ENCODE results near the gene DHH.
"Not testable (repeated sequence)": the region's sequence is repeated elsewhere in the genome, so short reads cannot be mapped to it uniquely, and the experiment has no call there.

The DHH gene

DNA sequence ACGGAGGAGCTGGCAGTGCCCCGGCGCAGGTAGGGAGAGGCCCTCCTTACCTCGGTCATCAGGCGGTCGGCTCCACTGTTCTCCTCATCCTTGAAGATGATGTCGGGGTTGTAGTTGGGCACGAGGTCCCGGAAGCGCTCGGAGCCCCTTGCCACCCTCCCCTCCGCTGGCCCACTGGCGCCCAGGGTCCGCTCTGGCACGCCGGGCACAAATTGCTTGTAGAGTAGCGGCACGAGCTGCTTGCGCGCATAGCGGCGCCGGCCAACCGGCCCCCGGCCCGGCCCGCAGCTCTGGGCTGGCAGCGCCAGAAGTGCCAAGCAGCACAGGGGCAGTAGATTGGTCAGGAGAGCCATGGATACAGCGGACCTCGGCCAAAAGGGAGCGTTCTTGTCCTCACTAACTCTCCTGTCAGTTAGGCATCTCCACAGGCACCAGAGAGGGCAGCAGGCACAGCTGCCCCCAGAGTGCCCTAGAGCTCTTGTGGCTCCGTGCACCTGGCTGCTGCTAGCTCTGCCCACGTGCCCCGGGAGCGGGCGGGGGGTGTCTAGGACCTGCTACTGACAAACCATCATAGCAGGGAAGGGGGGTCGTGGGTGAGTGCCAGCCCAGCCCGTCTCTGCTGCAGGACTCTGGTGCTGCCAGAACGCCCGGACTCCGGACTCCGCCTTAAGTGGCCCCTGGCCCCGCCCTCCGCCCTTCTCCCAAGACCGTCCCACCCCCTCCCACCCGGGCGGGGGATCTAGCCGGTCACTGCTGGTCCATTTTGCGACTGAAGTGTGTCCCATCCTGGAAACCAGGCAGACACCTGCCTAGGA, at the start of gene DHH:
TSS of gene DHH (minus strand) at position 642 of the 815 bp plus-strand sequence. CDS start at position 353, 289 bp downstream.
- DNase-seq (ENCODE audit: low read depth, low spot score): no peak
- no peak within 1 kb of the TSS for H3K4me3 ChIP-seq
- TF ChIP-seq EZH2 (IDR thresholded peaks at IDR 0.05) (peak; percentile 33), FOXP2 (optimal IDR thresholded peaks at IDR 0.05; ENCODE audit: control extremely low read depth, extremely low read length, insufficient read depth) (no peak)

DNA sequence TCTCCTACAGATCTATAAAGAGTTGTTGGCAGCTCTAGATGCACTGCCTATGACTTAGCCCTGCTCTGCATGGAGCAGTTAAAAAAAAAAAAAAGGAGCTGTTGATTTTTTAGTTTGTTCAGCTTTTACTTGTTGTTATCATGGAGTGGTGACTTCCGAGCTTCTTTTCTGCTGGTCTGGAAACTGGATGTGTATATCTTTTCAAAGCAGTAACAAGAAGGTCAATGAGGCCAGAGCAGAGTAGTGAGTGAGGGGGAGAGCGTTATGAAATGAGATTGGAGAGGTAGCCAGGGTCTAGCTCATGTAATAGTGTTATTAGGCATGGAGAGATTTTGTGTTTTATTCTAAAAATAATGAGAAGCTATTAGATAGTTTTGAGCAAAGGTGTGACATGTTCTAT, 49.8 kb upstream of the DHH start:
- DNase-seq (ENCODE audit: low read depth, low spot score): no peak
- no peaks in the 10 kb centered on the region for H3K36me3 ChIP-seq (ENCODE audit: insufficient read depth, low read length)
- TF ChIP-seq EZH2 (IDR thresholded peaks at IDR 0.05) (no peak), POLR2AphosphoS5 (IDR thresholded peaks at IDR 0.05; ENCODE audit: borderline replicate concordance, low read depth, low read length) (no peak)
- H3K4me3 ChIP-seq: no peak overlapping the region
- H3K9me3 ChIP-seq (ENCODE audit: low read depth, low read length): no peaks in the 10 kb centered on the region
- H3K27ac ChIP-seq: no peak overlapping the region
- no peak overlapping the region for H3K9ac ChIP-seq (ENCODE audit: insufficient read length)

More for the DNA sequence above, at the start of gene DHH:
- no peaks in the 10 kb centered on the region for H3K9me3 ChIP-seq (ENCODE audit: low read depth, low read length)
- no peak within 1 kb of the TSS for H3K9ac ChIP-seq (ENCODE audit: insufficient read length)
- no peak within 1 kb of the TSS for H3K27ac ChIP-seq
- no peaks in the 10 kb centered on the region; the same call in 1 of the 2 replicates for H3K36me3 ChIP-seq (ENCODE audit: insufficient read depth, low read length)

DNA sequence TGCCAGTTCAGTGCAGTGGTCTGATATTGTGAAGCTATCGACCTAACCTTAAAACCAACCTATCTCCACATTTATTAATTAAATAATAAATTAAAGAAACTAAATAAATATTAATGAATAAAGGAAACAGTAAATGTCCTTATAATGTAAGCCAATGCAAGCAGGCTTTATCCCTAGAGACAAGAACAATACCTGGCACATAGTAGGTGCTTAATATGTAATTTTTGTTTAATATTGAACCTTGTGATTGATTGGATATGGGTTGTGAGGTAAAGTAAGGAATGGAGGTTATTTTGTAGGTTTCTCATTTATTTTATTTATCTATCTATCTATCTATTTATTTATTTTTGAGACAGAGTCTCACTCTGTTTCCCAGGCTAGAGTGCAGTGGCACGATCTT, 44.4 kb upstream of the DHH start:
- H3K27ac ChIP-seq: peak overlapping the region; percentile 65; the same call in 1 of the 2 replicates
- H3K9ac ChIP-seq (ENCODE audit: insufficient read length): no peak overlapping the region
- H3K36me3 ChIP-seq (ENCODE audit: insufficient read depth, low read length): no peaks in the 10 kb centered on the region
- DNase-seq (ENCODE audit: low read depth, low spot score): no peak
- no peak overlapping the region for H3K4me3 ChIP-seq
- no peak for TF ChIP-seq POLR2AphosphoS5 (IDR thresholded peaks at IDR 0.05; ENCODE audit: borderline replicate concordance, low read depth, low read length)
- no peak for TF ChIP-seq FOXP2 (optimal IDR thresholded peaks at IDR 0.05; ENCODE audit: control extremely low read depth, extremely low read length, insufficient read depth)
- no peak for TF ChIP-seq EZH2 (IDR thresholded peaks at IDR 0.05)
- H3K9me3 ChIP-seq (ENCODE audit: low read depth, low read length): no peaks in the 10 kb centered on the region

GRCh38 chr12:49138587-49138986, 44.0 kb upstream of the DHH start:
- Histone ChIP-seq H3K36me3 (ENCODE audit: insufficient read depth, low read length) (no peaks in the 10 kb centered on the region), H3K9ac (ENCODE audit: insufficient read length) (peak overlapping the region; percentile 26), H3K4me3 (peak overlapping the region; percentile 44), H3K9me3 (ENCODE audit: low read depth, low read length) (no peaks in the 10 kb centered on the region), H3K27ac (peak overlapping the region; percentile 65)
- no peak for DNase-seq (ENCODE audit: low read depth, low spot score)
- TF ChIP-seq POLR2AphosphoS5 (IDR thresholded peaks at IDR 0.05; ENCODE audit: borderline replicate concordance, low read depth, low read length) (no peak), EZH2 (IDR thresholded peaks at IDR 0.05) (no peak), FOXP2 (optimal IDR thresholded peaks at IDR 0.05; ENCODE audit: control extremely low read depth, extremely low read length, insufficient read depth) (no peak)

DNA sequence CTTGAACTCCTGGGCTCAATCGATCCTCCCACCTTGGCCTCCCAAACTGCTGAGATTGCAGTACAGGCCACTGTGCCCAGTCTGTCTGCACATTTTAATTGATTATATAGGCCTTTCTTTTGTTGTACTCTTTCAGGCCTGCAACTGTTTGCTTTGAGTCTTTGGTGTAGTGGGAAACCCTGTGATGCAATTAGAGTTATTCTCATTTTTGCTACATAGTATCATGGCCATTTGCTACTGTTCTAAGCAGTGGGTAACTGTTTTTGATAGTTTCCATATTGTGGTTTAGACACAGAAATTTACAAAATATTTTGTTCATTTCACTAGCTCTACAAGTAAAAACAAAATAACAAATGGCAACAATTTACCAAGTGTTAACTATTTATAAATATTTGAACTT, 42.9 kb upstream of the DHH start:
- H3K4me3 ChIP-seq: no peak overlapping the region
- H3K9ac ChIP-seq (ENCODE audit: insufficient read length): no peak overlapping the region
- TF ChIP-seq FOXP2 (optimal IDR thresholded peaks at IDR 0.05; ENCODE audit: control extremely low read depth, extremely low read length, insufficient read depth): no peak
- TF ChIP-seq EZH2 (IDR thresholded peaks at IDR 0.05): no peak
- TF ChIP-seq POLR2AphosphoS5 (IDR thresholded peaks at IDR 0.05; ENCODE audit: borderline replicate concordance, low read depth, low read length): no peak
- H3K9me3 ChIP-seq (ENCODE audit: low read depth, low read length): no peaks in the 10 kb centered on the region
- DNase-seq (ENCODE audit: low read depth, low spot score): no peak
- no peaks in the 10 kb centered on the region for H3K36me3 ChIP-seq (ENCODE audit: insufficient read depth, low read length)
- H3K27ac ChIP-seq: no peak overlapping the region

- H3K9ac ChIP-seq (ENCODE audit: insufficient read length); H3K9me3 ChIP-seq (ENCODE audit: low read depth, low read length); H3K4me3 ChIP-seq; H3K36me3 ChIP-seq (ENCODE audit: insufficient read depth, low read length); H3K27ac ChIP-seq; DNase-seq (ENCODE audit: low read depth, low spot score): not testable (repeated sequence)
These were observed 42.4 kb upstream of the DHH start for GRCh38 chr12:49136997-49137396.

GRCh38 chr12:49133590-49133989, 39.0 kb upstream of the DHH start:
- no peak for DNase-seq (ENCODE audit: low read depth, low spot score)
- H3K4me3 ChIP-seq: peak overlapping the region; percentile 94
- no peaks in the 10 kb centered on the region for H3K9me3 ChIP-seq (ENCODE audit: low read depth, low read length)
- peak overlapping the region; percentile 77 for H3K9ac ChIP-seq (ENCODE audit: insufficient read length)
- TF ChIP-seq POLR2AphosphoS5 (IDR thresholded peaks at IDR 0.05; ENCODE audit: borderline replicate concordance, low read depth, low read length): no peak
- TF ChIP-seq EZH2 (IDR thresholded peaks at IDR 0.05): no peak
- no peak for TF ChIP-seq FOXP2 (optimal IDR thresholded peaks at IDR 0.05; ENCODE audit: control extremely low read depth, extremely low read length, insufficient read depth)
- H3K36me3 ChIP-seq (ENCODE audit: insufficient read depth, low read length): peaks cover 25% of the 10 kb centered on the region
- H3K27ac ChIP-seq: peak overlapping the region; percentile 93

DNA sequence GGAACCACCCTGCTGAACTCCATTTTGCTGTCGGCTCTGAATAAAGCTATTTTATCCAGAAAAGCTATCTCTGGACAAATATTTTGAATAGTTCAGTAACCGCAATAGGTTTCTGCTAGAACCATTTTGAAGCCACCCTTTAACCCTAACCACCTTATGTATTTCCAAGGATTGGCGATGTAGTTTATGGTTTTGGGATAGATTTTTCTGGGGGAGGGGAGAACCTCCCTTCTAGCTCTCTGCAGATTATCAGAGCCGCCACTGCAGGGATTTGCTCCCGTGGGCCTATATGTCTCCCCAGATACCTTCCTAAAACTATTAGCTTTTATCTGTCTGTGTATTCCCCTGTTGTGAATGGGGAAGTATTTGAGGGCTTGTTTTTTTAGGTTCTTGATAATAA, 38.4 kb upstream of the DHH start:
- TF ChIP-seq POLR2AphosphoS5 (IDR thresholded peaks at IDR 0.05; ENCODE audit: borderline replicate concordance, low read depth, low read length): no peak
- no peak for TF ChIP-seq FOXP2 (optimal IDR thresholded peaks at IDR 0.05; ENCODE audit: control extremely low read depth, extremely low read length, insufficient read depth)
- TF ChIP-seq EZH2 (IDR thresholded peaks at IDR 0.05): no peak
- Histone ChIP-seq H3K27ac (peak overlapping the region; percentile 93), H3K36me3 (ENCODE audit: insufficient read depth, low read length) (peaks cover 27% of the 10 kb centered on the region), H3K9me3 (ENCODE audit: low read depth, low read length) (no peaks in the 10 kb centered on the region), H3K9ac (ENCODE audit: insufficient read length) (peak overlapping the region; percentile 77), H3K4me3 (peak overlapping the region; percentile 94)
- DNase-seq (ENCODE audit: low read depth, low spot score): no peak
